ENCODE results near the gene MED6.

The MED6 gene

DNA sequence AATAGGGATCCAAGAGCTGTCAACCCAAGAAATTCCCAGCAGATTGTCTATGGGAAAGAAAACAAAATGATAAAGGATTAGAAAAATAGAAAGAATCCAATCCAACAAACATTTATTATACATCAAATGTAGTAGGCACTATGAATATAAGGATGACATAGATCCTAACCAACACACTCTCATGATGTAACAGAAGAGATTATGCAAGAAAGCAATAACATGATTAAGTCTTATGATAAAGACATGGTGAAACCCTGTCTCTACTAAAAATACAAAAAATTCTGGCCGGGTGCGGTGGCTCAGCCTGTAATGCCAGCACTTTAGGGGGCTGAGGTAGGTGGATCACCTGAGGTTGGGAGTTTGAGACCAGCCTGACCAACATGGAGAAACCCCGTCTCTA is 2.7 kb downstream of the MED6 start:
- H3K9me3 ChIP-seq (ENCODE audit: control insufficient read depth, insufficient read depth, low read depth, low read length): no peaks in the 10 kb centered on the region
- no peak overlapping the region for H3K4me3 ChIP-seq (ENCODE audit: low read depth, low read length)

DNA sequence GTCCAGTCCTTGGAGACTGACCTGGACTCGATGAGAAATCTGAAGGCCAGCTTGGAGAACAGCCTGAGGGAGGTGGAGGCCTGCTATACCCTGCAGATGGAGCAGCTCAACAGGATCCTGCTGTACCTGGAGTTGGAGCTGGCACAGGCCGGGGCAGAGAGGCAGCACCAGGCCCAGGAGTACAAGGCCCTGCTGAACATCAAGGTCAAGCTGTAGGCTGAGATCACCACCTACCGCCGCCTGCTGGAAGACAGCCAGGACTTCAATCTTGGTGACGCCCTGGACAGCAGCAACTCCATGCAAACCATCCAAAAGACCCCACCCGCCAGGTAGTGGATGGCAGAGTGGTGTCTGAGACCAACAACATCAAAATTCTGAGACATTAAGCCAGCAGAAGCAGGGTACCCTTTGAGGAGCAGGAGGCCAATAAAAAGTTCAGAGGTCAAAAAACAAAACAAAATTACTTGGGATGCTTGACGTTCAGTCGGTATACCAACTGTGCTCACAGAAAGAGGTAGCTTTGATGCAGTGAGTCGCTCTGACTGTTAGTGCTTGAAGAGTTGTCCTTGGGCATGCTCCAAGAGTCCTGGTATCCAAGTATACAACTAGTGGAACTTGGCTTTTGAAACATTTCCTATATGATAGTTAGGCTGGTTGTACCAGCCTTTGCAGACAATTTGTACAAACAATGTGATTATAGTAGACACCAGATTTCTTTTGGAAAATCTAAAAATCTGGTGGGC is 4.8 kb downstream of the MED6 start:
- no peaks in the 10 kb centered on the region for H3K27me3 ChIP-seq (ENCODE audit: control insufficient read depth, insufficient read depth, low read length)
- H3K4me1 ChIP-seq (ENCODE audit: control insufficient read depth, insufficient read depth, low read length): 0 out of 2 replicates have a peak, but pooled peaks cover 4% of the 10 kb centered on the region
- no peak overlapping the region for H3K9ac ChIP-seq (ENCODE audit: low read length)
- H3K36me3 ChIP-seq (ENCODE audit: control insufficient read depth, insufficient read depth, low read length): peaks cover 63% of the 10 kb centered on the region
- H3K4me3 ChIP-seq (ENCODE audit: low read depth, low read length): no peak overlapping the region
- no peaks in the 10 kb centered on the region for H3K9me3 ChIP-seq (ENCODE audit: control insufficient read depth, insufficient read depth, low read depth, low read length)
- no peak overlapping the region for H3K27ac ChIP-seq (ENCODE audit: low read depth, low read length)

More for the DNA sequence above, 2.7 kb downstream of the MED6 start:
- H3K27me3 ChIP-seq (ENCODE audit: control insufficient read depth, insufficient read depth, low read length): no peaks in the 10 kb centered on the region
- H3K27ac ChIP-seq (ENCODE audit: low read depth, low read length): no peak overlapping the region
- H3K9ac ChIP-seq (ENCODE audit: low read length): no peak overlapping the region
- H3K4me1 ChIP-seq (ENCODE audit: control insufficient read depth, insufficient read depth, low read length): 0 out of 2 replicates have a peak, but pooled peaks cover 4% of the 10 kb centered on the region
- H3K36me3 ChIP-seq (ENCODE audit: control insufficient read depth, insufficient read depth, low read length): peaks cover 42% of the 10 kb centered on the region

DNA sequence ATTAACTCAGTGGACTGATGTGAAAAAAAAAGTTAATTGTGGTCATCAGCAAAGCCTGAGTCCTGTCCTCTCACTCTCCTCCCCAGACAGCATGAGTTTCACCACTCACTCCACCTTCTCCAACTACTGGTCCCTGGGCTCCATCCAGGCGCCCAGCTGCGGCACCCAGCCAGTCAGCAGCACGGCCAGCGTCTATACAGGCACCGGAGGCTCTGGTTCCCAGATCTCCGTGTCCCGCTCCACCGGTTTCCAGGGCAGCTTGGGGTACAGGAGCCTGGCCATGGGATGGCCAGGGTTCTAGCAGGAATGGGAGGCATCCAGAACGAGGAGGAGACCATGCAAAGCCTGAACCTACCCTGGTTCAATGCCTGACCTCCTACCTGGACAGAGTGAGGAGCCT is 6.0 kb downstream of the MED6 start:
- 0 out of 2 replicates have a peak, but pooled peaks cover 2% of the 10 kb centered on the region for H3K4me1 ChIP-seq (ENCODE audit: control insufficient read depth, insufficient read depth, low read length)
- H3K27me3 ChIP-seq (ENCODE audit: control insufficient read depth, insufficient read depth, low read length): no peaks in the 10 kb centered on the region
- no peak overlapping the region for H3K4me3 ChIP-seq (ENCODE audit: low read depth, low read length)
- H3K9me3 ChIP-seq (ENCODE audit: control insufficient read depth, insufficient read depth, low read depth, low read length): no peaks in the 10 kb centered on the region
- H3K9ac ChIP-seq (ENCODE audit: low read length): no peak overlapping the region
- H3K27ac ChIP-seq (ENCODE audit: low read depth, low read length): no peak overlapping the region
- peaks cover 75% of the 10 kb centered on the region for H3K36me3 ChIP-seq (ENCODE audit: control insufficient read depth, insufficient read depth, low read length)

DNA sequence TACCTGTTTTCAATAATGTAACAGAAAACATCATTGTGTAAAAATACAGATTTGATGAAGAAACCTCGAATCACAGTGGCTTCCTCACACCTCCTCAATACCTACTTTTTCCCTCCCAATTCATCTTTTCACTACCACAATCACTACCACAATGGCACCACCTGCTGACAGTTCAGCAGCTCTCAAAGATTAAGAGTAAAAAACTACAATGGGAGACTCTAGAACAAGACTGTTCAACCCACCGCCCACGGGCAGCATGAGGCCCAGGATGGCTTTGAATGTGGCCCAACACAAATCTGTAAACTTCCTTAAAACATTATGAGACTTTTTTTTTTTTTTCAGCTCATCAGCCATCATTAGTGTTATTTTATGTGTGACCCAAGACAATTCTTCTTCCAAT is 15.2 kb downstream of the MED6 start:
- no peaks in the 10 kb centered on the region for H3K4me1 ChIP-seq (ENCODE audit: control insufficient read depth, insufficient read depth, low read length)
- peaks cover 82% of the 10 kb centered on the region for H3K36me3 ChIP-seq (ENCODE audit: control insufficient read depth, insufficient read depth, low read length)
- H3K9me3 ChIP-seq (ENCODE audit: control insufficient read depth, insufficient read depth, low read depth, low read length): no peaks in the 10 kb centered on the region
- no peak overlapping the region for H3K27ac ChIP-seq (ENCODE audit: low read depth, low read length)
- H3K9ac ChIP-seq (ENCODE audit: low read length): no peak overlapping the region
- H3K4me3 ChIP-seq (ENCODE audit: low read depth, low read length): no peak overlapping the region
- H3K27me3 ChIP-seq (ENCODE audit: control insufficient read depth, insufficient read depth, low read length): no peaks in the 10 kb centered on the region

DNA sequence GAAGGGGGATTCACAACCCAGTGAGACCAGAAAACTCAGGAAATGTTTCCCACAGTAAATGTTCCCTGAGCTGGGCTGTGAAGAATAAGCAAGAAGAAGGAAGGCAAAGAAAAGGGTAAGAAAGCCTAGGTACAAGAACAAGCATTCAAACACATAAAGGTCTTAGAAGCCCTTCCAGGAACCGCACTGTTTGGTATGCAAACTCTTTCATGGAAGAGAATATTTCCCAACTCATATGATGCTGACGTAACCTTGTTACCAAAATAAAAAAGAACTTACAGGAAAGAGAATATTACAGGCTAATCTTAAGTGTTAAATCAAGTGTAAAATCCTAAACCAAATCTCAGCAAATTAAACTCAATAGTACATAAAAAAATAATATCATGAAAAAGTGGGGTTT is 23.6 kb downstream of the MED6 start:
- H3K4me1 ChIP-seq (ENCODE audit: control insufficient read depth, insufficient read depth, low read length): no peaks in the 10 kb centered on the region
- H3K27ac ChIP-seq (ENCODE audit: low read depth, low read length): no peak overlapping the region
- H3K9ac ChIP-seq (ENCODE audit: low read length): no peak overlapping the region
- H3K36me3 ChIP-seq (ENCODE audit: control insufficient read depth, insufficient read depth, low read length): peaks cover 25% of the 10 kb centered on the region
- H3K4me3 ChIP-seq (ENCODE audit: low read depth, low read length): no peak overlapping the region
- H3K27me3 ChIP-seq (ENCODE audit: control insufficient read depth, insufficient read depth, low read length): no peaks in the 10 kb centered on the region
- H3K9me3 ChIP-seq (ENCODE audit: control insufficient read depth, insufficient read depth, low read depth, low read length): peaks cover 4% of the 10 kb centered on the region; the same call in 1 of the 2 replicates

DNA sequence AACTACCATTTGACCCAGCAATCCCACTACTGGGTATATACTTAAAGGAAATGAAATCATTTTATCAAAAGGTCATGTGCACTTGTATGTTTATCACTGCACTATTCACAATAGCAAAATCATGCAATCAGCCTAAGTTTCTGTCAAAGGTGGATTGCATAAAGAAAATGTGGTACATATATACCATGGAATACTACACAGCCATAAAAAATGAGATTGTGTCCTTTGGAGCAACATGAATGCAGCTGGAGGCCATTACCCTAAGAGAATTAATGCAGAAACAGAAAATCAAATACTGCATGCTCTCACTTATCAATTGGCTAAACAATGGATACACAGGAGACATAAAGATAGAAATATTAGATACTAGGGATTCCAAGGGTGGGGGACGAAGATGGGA is 27.4 kb downstream of the MED6 start:
- Histone ChIP-seq H3K9ac (ENCODE audit: low read length) (no peak overlapping the region), H3K4me3 (ENCODE audit: low read depth, low read length) (no peak overlapping the region), H3K36me3 (ENCODE audit: control insufficient read depth, insufficient read depth, low read length) (no peaks in the 10 kb centered on the region), H3K9me3 (ENCODE audit: control insufficient read depth, insufficient read depth, low read depth, low read length) (peaks cover 4% of the 10 kb centered on the region; the same call in 1 of the 2 replicates), H3K27ac (ENCODE audit: low read depth, low read length) (no peak overlapping the region), H3K27me3 (ENCODE audit: control insufficient read depth, insufficient read depth, low read length) (no peaks in the 10 kb centered on the region), H3K4me1 (ENCODE audit: control insufficient read depth, insufficient read depth, low read length) (peaks cover 3% of the 10 kb centered on the region; the same call in 1 of the 2 replicates)

DNA sequence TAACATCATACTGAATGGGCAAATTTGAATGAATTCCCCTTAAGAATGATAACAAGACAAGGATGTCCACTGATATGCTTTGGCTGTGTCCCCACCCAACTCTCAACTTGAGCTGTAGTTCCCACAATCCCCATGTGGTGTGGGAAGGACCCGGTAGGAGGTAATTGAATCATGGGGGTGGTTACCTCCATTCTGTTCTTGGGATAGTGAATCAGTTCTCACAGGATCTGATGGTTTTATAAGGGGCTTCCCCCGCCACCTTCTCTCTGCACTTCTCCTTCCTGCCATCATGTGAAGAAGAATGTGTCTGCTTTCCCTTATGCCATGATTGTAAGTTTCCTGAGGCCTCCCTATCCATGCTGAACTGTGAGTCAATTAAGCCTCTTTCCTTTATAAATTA is 29.3 kb downstream of the MED6 start:
- Histone ChIP-seq H3K27me3 (ENCODE audit: control insufficient read depth, insufficient read depth, low read length) (no peaks in the 10 kb centered on the region), H3K4me1 (ENCODE audit: control insufficient read depth, insufficient read depth, low read length) (peaks cover 3% of the 10 kb centered on the region; the same call in 1 of the 2 replicates), H3K9ac (ENCODE audit: low read length) (no peak overlapping the region), H3K27ac (ENCODE audit: low read depth, low read length) (no peak overlapping the region), H3K4me3 (ENCODE audit: low read depth, low read length) (no peak overlapping the region), H3K36me3 (ENCODE audit: control insufficient read depth, insufficient read depth, low read length) (peaks cover 8% of the 10 kb centered on the region), H3K9me3 (ENCODE audit: control insufficient read depth, insufficient read depth, low read depth, low read length) (peaks cover 4% of the 10 kb centered on the region; the same call in 1 of the 2 replicates)

DNA sequence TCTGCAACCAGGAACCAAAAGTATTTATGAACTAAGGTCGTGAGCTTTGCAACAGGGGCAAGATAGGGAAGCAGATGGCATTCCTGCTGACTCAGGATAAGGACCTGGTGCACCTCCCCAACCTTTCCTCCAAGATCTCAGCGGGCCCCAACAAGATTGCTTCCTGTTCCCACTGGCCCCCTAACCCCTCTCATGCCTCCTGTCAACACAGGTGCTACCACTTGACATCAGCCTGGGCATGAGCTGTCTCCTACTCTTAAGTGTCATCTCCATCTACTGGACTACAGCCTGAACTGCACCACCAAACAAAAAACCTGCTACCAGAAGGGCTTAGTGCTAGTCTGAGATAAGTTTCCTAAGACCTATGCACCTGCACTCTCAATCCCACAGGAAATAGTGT is 32.7 kb downstream of the MED6 start:
- no peak overlapping the region for H3K9ac ChIP-seq (ENCODE audit: low read length)
- H3K36me3 ChIP-seq (ENCODE audit: control insufficient read depth, insufficient read depth, low read length): peaks cover 39% of the 10 kb centered on the region
- peaks cover 3% of the 10 kb centered on the region; the same call in 1 of the 2 replicates for H3K4me1 ChIP-seq (ENCODE audit: control insufficient read depth, insufficient read depth, low read length)
- H3K9me3 ChIP-seq (ENCODE audit: control insufficient read depth, insufficient read depth, low read depth, low read length): peaks cover 15% of the 10 kb centered on the region
- H3K4me3 ChIP-seq (ENCODE audit: low read depth, low read length): no peak overlapping the region
- H3K27ac ChIP-seq (ENCODE audit: low read depth, low read length): no peak overlapping the region
- no peaks in the 10 kb centered on the region for H3K27me3 ChIP-seq (ENCODE audit: control insufficient read depth, insufficient read depth, low read length)

DNA sequence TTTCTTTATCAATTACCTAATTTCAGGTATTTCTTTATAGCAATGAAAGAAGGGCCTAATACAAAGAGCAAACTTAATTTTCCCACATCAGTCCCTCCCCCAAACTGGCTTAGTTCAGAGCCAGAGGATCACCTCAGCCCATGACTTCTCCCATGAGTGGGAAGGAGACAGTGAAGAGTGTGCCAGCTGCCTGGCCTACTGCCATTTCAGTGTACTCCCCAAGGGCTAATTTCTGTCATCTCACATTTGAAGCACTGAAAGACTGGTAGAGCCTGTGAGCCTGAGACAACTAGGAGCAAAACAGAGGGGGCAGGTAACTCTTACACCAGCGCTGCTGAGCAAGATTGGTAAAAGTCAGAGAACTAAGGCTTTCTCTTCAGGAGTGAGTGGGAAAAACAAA is 36.6 kb downstream of the MED6 start:
- Histone ChIP-seq H3K27me3 (ENCODE audit: control insufficient read depth, insufficient read depth, low read length) (no peaks in the 10 kb centered on the region), H3K4me3 (ENCODE audit: low read depth, low read length) (no peak overlapping the region), H3K27ac (ENCODE audit: low read depth, low read length) (no peak overlapping the region), H3K4me1 (ENCODE audit: control insufficient read depth, insufficient read depth, low read length) (no peaks in the 10 kb centered on the region), H3K36me3 (ENCODE audit: control insufficient read depth, insufficient read depth, low read length) (peaks cover 53% of the 10 kb centered on the region), H3K9me3 (ENCODE audit: control insufficient read depth, insufficient read depth, low read depth, low read length) (peaks cover 37% of the 10 kb centered on the region), H3K9ac (ENCODE audit: low read length) (no peak overlapping the region)

DNA sequence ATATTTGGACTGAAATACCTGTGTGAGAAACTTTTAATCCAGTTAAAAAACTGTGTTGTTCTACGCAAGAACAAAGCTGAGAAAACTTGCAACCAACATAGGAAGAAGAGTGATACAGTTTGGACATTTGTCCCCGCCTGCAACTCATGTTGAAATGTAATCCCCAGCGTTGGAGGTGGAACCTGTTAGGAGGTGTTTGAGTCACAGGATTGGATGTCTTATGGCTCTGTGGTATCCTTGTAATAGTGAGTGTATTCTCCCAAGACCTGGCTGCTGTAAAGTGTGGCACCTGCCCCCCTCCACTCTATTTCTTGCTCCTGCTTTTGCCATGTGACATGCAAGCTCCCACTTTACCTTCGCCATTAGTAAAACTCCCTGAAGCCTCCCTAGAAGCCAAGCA is 37.0 kb downstream of the MED6 start:
- Histone ChIP-seq H3K4me1 (ENCODE audit: control insufficient read depth, insufficient read depth, low read length) (no peaks in the 10 kb centered on the region), H3K27ac (ENCODE audit: low read depth, low read length) (no peak overlapping the region), H3K9ac (ENCODE audit: low read length) (no peak overlapping the region), H3K4me3 (ENCODE audit: low read depth, low read length) (no peak overlapping the region), H3K36me3 (ENCODE audit: control insufficient read depth, insufficient read depth, low read length) (peaks cover 53% of the 10 kb centered on the region), H3K27me3 (ENCODE audit: control insufficient read depth, insufficient read depth, low read length) (no peaks in the 10 kb centered on the region), H3K9me3 (ENCODE audit: control insufficient read depth, insufficient read depth, low read depth, low read length) (peaks cover 37% of the 10 kb centered on the region)

DNA sequence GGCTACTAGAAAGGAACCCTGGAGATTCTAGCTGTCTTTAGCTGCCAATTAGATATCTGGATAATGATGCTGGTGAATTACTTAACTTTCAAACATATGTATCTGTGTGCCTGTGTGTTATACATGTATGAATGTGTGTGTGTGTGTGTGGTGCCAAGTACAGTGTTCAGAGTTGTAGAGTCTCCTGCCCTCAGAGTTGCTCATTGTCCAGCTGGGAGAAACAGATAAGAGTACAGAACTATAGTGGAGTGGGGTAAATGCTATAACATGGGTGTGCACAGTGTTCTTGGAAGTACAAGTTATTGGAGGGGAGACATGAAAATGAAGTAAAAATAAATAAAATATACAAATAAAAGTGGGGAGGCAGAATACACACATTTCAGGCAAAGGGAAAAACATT is 42.1 kb downstream of the MED6 start:
- H3K4me3 ChIP-seq (ENCODE audit: low read depth, low read length): no peak overlapping the region
- H3K36me3 ChIP-seq (ENCODE audit: control insufficient read depth, insufficient read depth, low read length): peaks cover 20% of the 10 kb centered on the region
- H3K4me1 ChIP-seq (ENCODE audit: control insufficient read depth, insufficient read depth, low read length): no peaks in the 10 kb centered on the region
- H3K9ac ChIP-seq (ENCODE audit: low read length): no peak overlapping the region
- H3K27me3 ChIP-seq (ENCODE audit: control insufficient read depth, insufficient read depth, low read length): no peaks in the 10 kb centered on the region
- H3K9me3 ChIP-seq (ENCODE audit: control insufficient read depth, insufficient read depth, low read depth, low read length): peaks cover 28% of the 10 kb centered on the region
- no peak overlapping the region for H3K27ac ChIP-seq (ENCODE audit: low read depth, low read length)
